Measurements from ENCODE around the gene ZNF33A.

- TF ChIP-seq CTCF (IDR thresholded peaks at IDR 0.05; ENCODE audit: insufficient read depth, low read length) (no peak), SPI1 (IDR thresholded peaks at IDR 0.05; ENCODE audit: borderline replicate concordance, low read depth) (no peak), GABPA (IDR thresholded peaks at IDR 0.05; ENCODE audit: low read depth) (no peak), POLR2AphosphoS5 (IDR thresholded peaks at IDR 0.05; ENCODE audit: low read depth) (no peak), REST (IDR thresholded peaks at IDR 0.05; ENCODE audit: insufficient replicate concordance, low read depth) (no peak)
Measured at GRCh38 chr10:37972396-37972795, 38.1 kb upstream of the ZNF33A start.
